ENCODE data around the gene KIAA0513. TPM values are rescaled to one million over a fixed set of nuclear protein-coding genes. Genes with fewer than 3 reads are reported as not detected.

The KIAA0513 gene
- total and polyA plus RNA-seq, 10 of the 15 experiments (the other 5 are each of a cell fraction or from before 2014, with no cell fraction given) = 0.14 to 5.8 (median 2.0) TPM

DNA sequence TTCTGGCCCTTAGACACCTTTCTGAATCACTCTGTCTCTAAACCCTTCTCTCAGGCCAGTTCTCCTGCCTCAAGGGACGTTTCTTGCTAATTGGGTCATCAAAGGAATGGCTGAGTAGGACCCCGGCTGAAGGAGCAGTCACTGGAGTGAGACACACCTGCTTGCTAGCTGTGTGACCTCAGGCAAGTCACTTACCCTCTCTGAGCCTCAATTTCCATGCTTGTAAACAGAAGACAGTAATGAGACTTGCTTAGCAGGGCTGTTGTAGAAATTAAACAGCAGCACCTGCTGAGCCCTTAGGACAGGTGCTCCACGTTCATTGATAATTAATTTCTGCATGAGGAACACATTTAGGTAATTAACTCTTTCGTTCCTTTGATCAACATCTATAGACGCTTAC lies 77.9 kb downstream of the KIAA0513 start:
- ChIA-PET SMC1A (ENCODE audit: uncharacterized antibody, unreplicated experiment) (interaction anchor here (2.6 kb wide), 1 partner anchor 9 kb away, joined by 10 read pairs; no protein-coding TSS in a partner anchor), RAD21 (ENCODE audit: unreplicated experiment) (interaction anchor here (1.2 kb wide), 1 partner anchor 9 kb away, joined by 6 read pairs; no protein-coding TSS in a partner anchor), CTCF (interaction anchor here (1.0 to 3.1 kb wide), 3 partner anchors 9 to 20 kb away, joined by 3 to 17 read pairs (median 3); no protein-coding TSS in a partner anchor), POLR2A (no interaction called here)
- Histone ChIP-seq H3K4me2 (ENCODE audit: control insufficient read depth, insufficient read depth) (no peak overlapping the region), H3K79me2 (ENCODE audit: control insufficient read depth, insufficient read depth, low read length) (no peaks in the 10 kb centered on the region), H3K4me1 (ENCODE audit: control insufficient read depth, insufficient read depth, low read length) (peaks cover 34% of the 10 kb centered on the region), H3K36me3 (ENCODE audit: control insufficient read depth in 2 of 2, insufficient read depth in 2 of 2, low read length in 1 of 2) (no peaks in the 10 kb centered on the region), H3K9me3 (replicated peaks; ENCODE audit: control insufficient read depth, insufficient read depth, low read length) (no peaks in the 10 kb centered on the region), H3K27me3 (replicated peaks in 1 of 2; ENCODE audit: control insufficient read depth in 2 of 2, insufficient read depth in 2 of 2, low read length in 1 of 2) (no peaks in the 10 kb centered on the region), H3K4me3 (no peak overlapping the region), H4K20me1 (ENCODE audit: control insufficient read depth, insufficient read depth) (no peaks in the 10 kb centered on the region), H3K9ac (ENCODE audit: control insufficient read depth, insufficient read depth, low read length) (no peak overlapping the region), H2AFZ (ENCODE audit: control insufficient read depth, low read depth, low read length) (no peak overlapping the region), H3K27ac (ENCODE audit: control insufficient read depth, insufficient read depth) (no peak overlapping the region)
- ATAC-seq (no peak), FAIRE-seq (peak; percentile 49), DNase-seq (ENCODE audit: low read depth, low spot score) (no peak)
- WGBS (ENCODE audit: insufficient coverage, insufficient replicate concordance, low lambda C conversion rate, missing lambda C conversion rate) = 37% methylated on average over 5 of the region's 5 CpGs
- in situ Hi-C loops (cut with MboI) (no loop called here), intact Hi-C loops (cut with micrococcal nuclease; ENCODE audit: unreplicated experiment) (no loop called here)
- BruUV-seq (replicated peaks) = no TSS peak
- no peak for TF ChIP-seq SIX5 (IDR thresholded peaks at IDR 0.05; ENCODE audit: low read depth, low read length, severe bottlenecking)
- 0 out of 2 replicates have a peak, but pooled peaks have one; percentile 43 for TF ChIP-seq SMARCA5 (IDR thresholded peaks at IDR 0.05)
- no peak for TF ChIP-seq ZNF217 (IDR thresholded peaks at IDR 0.05)
- TF ChIP-seq LARP7 (IDR thresholded peaks at IDR 0.05) = no peak
- TF ChIP-seq ZNF24 (IDR thresholded peaks at IDR 0.05) = no peak

DNA sequence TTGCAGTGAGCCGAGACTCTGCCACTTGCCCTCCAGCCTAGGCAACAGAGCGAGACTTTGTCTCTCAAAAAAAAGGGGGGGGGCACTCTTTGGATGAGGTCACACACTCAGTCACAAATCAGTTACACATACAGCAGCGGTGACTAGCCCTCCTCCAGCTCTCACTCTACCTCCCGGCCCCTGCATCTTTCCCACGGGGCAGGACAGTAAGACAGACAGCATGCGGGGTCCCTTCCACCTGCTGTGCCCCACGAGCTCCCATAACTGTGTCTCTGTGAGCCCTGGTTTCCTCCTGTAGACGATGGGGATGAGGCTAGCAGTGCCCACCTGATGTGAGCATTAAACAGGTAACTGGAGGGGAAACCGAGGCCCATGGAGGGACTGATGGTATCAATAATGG lies 79.5 kb downstream of the KIAA0513 start:
- intact Hi-C loops (cut with micrococcal nuclease; ENCODE audit: unreplicated experiment) (no loop called here), in situ Hi-C loops (cut with MboI) (no loop called here)
- ChIA-PET SMC1A (ENCODE audit: uncharacterized antibody, unreplicated experiment) (no interaction called here), RAD21 (ENCODE audit: unreplicated experiment) (no interaction called here), POLR2A (no interaction called here), CTCF (interaction anchor here (0.9 to 1.2 kb wide), 2 partner anchors 8 to 149 kb away, joined by 3 to 6 read pairs; no protein-coding TSS in a partner anchor)
- Histone ChIP-seq H3K9ac (ENCODE audit: control insufficient read depth, insufficient read depth, low read length) (no peak overlapping the region), H2AFZ (ENCODE audit: control insufficient read depth, low read depth, low read length) (no peak overlapping the region), H3K36me3 (ENCODE audit: control insufficient read depth in 2 of 2, insufficient read depth in 2 of 2, low read length in 1 of 2) (no peaks in the 10 kb centered on the region), H4K20me1 (ENCODE audit: control insufficient read depth, insufficient read depth) (no peaks in the 10 kb centered on the region), H3K4me1 (ENCODE audit: control insufficient read depth, insufficient read depth, low read length) (peaks cover 34% of the 10 kb centered on the region), H3K9me3 (replicated peaks; ENCODE audit: control insufficient read depth, insufficient read depth, low read length) (no peaks in the 10 kb centered on the region), H3K79me2 (ENCODE audit: control insufficient read depth, insufficient read depth, low read length) (no peaks in the 10 kb centered on the region), H3K27ac (ENCODE audit: control insufficient read depth, insufficient read depth) (no peak overlapping the region), H3K4me2 (ENCODE audit: control insufficient read depth, insufficient read depth) (no peak overlapping the region), H3K4me3 (no peak overlapping the region), H3K27me3 (replicated peaks in 1 of 2; ENCODE audit: control insufficient read depth in 2 of 2, insufficient read depth in 2 of 2, low read length in 1 of 2) (no peaks in the 10 kb centered on the region)
- BruUV-seq (replicated peaks) = no TSS peak
- ATAC-seq (no peak), FAIRE-seq (no peak), DNase-seq (ENCODE audit: low read depth, low spot score) (no peak)
- WGBS (ENCODE audit: insufficient coverage, insufficient replicate concordance, low lambda C conversion rate, missing lambda C conversion rate) = 44% methylated on average over 9 of the region's 9 CpGs
- TF ChIP-seq SMC3 (IDR thresholded peaks at IDR 0.05; ENCODE audit: borderline replicate concordance, low read length) (no peak), ZNF384 (IDR thresholded peaks at IDR 0.05; ENCODE audit: borderline replicate concordance, low read depth, low read length) (no peak), SIX5 (IDR thresholded peaks at IDR 0.05; ENCODE audit: low read depth, low read length, severe bottlenecking) (no peak), CHD4 (IDR thresholded peaks at IDR 0.05) (no peak), RAD21 (IDR thresholded peaks at IDR 0.05; ENCODE audit: insufficient read depth, low read depth, low read length) (no peak), RCOR1 (conservative IDR thresholded peaks at IDR 0.05; ENCODE audit: low read depth, low read length) (no peak), SMARCA5 (IDR thresholded peaks at IDR 0.05) (no peak), POU2F2 (IDR thresholded peaks at IDR 0.05; ENCODE audit: borderline replicate concordance, low read depth, low read length) (no peak), RB1 (IDR thresholded peaks at IDR 0.05; ENCODE audit: borderline replicate concordance) (no peak), NFYA (IDR thresholded peaks at IDR 0.05; ENCODE audit: borderline replicate concordance, low read depth, low read length) (no peak), FOS (IDR thresholded peaks at IDR 0.05; ENCODE audit: borderline replicate concordance, extremely low read depth, insufficient read length) (no peak)
- TF ChIP-seq, protein P1, sequence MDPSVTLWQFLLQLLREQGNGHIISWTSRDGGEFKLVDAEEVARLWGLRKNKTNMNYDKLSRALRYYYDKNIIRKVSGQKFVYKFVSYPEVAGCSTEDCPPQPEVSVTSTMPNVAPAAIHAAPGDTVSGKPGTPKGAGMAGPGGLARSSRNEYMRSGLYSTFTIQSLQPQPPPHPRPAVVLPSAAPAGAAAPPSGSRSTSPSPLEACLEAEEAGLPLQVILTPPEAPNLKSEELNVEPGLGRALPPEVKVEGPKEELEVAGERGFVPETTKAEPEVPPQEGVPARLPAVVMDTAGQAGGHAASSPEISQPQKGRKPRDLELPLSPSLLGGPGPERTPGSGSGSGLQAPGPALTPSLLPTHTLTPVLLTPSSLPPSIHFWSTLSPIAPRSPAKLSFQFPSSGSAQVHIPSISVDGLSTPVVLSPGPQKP (IDR thresholded peaks at IDR 0.05; ENCODE audit: low read depth, low read length) = no peak
- TF ChIP-seq, protein P2, sequence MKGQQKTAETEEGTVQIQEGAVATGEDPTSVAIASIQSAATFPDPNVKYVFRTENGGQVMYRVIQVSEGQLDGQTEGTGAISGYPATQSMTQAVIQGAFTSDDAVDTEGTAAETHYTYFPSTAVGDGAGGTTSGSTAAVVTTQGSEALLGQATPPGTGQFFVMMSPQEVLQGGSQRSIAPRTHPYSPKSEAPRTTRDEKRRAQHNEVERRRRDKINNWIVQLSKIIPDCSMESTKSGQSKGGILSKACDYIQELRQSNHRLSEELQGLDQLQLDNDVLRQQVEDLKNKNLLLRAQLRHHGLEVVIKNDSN (IDR thresholded peaks at IDR 0.05; ENCODE audit: borderline replicate concordance, extremely low read length, insufficient read depth, low read depth, low read length) = no peak

All from GM12878 (cell line).